ENCODE measurements around the gene PSME2. TPM values are rescaled to one million over a fixed set of nuclear protein-coding genes. Genes with fewer than 3 reads are reported as not detected.

PSME2 gene
- total and polyA plus RNA-seq, 10 of the 15 experiments (the other 5 are each of a cell fraction or from before 2014, with no cell fraction given): 510 to 3,542 (median 913) TPM

GRCh38 chr14:24121210-24121609 is 25.2 kb downstream of the PSME2 start:
- ATAC-seq (no peak), DNase-seq (ENCODE audit: low read depth, low spot score) (no peak), FAIRE-seq (no peak)
- Histone ChIP-seq H2AFZ (ENCODE audit: control insufficient read depth, low read depth, low read length) (no peak overlapping the region), H3K36me3 (ENCODE audit: control insufficient read depth in 2 of 2, insufficient read depth in 2 of 2, low read length in 1 of 2) (peaks cover 16 to 27% of the 10 kb centered on the region in 2 experiments), H3K4me1 (ENCODE audit: control insufficient read depth, insufficient read depth, low read length) (peaks cover 18% of the 10 kb centered on the region), H3K4me3 (no peak overlapping the region), H3K79me2 (ENCODE audit: control insufficient read depth, insufficient read depth, low read length) (peaks cover 5% of the 10 kb centered on the region), H3K4me2 (ENCODE audit: control insufficient read depth, insufficient read depth) (no peak overlapping the region), H3K27ac (ENCODE audit: control insufficient read depth, insufficient read depth) (no peak overlapping the region), H4K20me1 (ENCODE audit: control insufficient read depth, insufficient read depth) (no peaks in the 10 kb centered on the region), H3K9me3 (replicated peaks; ENCODE audit: control insufficient read depth, insufficient read depth, low read length) (no peaks in the 10 kb centered on the region), H3K27me3 (replicated peaks in 1 of 2; ENCODE audit: control insufficient read depth in 2 of 2, insufficient read depth in 2 of 2, low read length in 1 of 2) (no peaks in the 10 kb centered on the region), H3K9ac (ENCODE audit: control insufficient read depth, insufficient read depth, low read length) (no peak overlapping the region)
- SMC1A ChIA-PET (ENCODE audit: uncharacterized antibody, unreplicated experiment): no interaction called here
- TF ChIP-seq ETV6 (conservative IDR thresholded peaks at IDR 0.05 in 1 of 2, IDR thresholded peaks at IDR 0.05 in 1 of 2; ENCODE audit: borderline replicate concordance in 1 of 2, low read depth in 1 of 2) (no peak), NRF1 (conservative IDR thresholded peaks at IDR 0.05; ENCODE audit: low read depth, low read length) (no peak), BCL11A (IDR thresholded peaks at IDR 0.05; ENCODE audit: low read depth, low read length) (no peak), HSF1 (IDR thresholded peaks at IDR 0.05; ENCODE audit: low read depth, low read length) (no peak), PML (IDR thresholded peaks at IDR 0.05; ENCODE audit: low read length) (no peak), CREM (IDR thresholded peaks at IDR 0.05; ENCODE audit: low read depth) (no peak), STAT3 (IDR thresholded peaks at IDR 0.05; ENCODE audit: low read depth, low read length) (no peak), SUPT20H (IDR thresholded peaks at IDR 0.05; ENCODE audit: borderline replicate concordance, control insufficient read depth, low read depth, low read length) (no peak), NBN (IDR thresholded peaks at IDR 0.05) (no peak), FOXK2 (IDR thresholded peaks at IDR 0.05) (no peak), SREBF1 (IDR thresholded peaks at IDR 0.05; ENCODE audit: low read length) (no peak), EZH2 (IDR thresholded peaks at IDR 0.05; ENCODE audit: borderline replicate concordance, control insufficient read depth, low read depth, low read length) (no peak), MTA2 (IDR thresholded peaks at IDR 0.05; ENCODE audit: low read depth) (no peak)
- TF ChIP-seq, protein P1, sequence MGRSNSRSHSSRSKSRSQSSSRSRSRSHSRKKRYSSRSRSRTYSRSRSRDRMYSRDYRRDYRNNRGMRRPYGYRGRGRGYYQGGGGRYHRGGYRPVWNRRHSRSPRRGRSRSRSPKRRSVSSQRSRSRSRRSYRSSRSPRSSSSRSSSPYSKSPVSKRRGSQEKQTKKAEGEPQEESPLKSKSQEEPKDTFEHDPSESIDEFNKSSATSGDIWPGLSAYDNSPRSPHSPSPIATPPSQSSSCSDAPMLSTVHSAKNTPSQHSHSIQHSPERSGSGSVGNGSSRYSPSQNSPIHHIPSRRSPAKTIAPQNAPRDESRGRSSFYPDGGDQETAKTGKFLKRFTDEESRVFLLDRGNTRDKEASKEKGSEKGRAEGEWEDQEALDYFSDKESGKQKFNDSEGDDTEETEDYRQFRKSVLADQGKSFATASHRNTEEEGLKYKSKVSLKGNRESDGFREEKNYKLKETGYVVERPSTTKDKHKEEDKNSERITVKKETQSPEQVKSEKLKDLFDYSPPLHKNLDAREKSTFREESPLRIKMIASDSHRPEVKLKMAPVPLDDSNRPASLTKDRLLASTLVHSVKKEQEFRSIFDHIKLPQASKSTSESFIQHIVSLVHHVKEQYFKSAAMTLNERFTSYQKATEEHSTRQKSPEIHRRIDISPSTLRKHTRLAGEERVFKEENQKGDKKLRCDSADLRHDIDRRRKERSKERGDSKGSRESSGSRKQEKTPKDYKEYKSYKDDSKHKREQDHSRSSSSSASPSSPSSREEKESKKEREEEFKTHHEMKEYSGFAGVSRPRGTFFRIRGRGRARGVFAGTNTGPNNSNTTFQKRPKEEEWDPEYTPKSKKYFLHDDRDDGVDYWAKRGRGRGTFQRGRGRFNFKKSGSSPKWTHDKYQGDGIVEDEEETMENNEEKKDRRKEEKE (IDR thresholded peaks at IDR 0.05): no peak
- TF ChIP-seq, protein P2, sequence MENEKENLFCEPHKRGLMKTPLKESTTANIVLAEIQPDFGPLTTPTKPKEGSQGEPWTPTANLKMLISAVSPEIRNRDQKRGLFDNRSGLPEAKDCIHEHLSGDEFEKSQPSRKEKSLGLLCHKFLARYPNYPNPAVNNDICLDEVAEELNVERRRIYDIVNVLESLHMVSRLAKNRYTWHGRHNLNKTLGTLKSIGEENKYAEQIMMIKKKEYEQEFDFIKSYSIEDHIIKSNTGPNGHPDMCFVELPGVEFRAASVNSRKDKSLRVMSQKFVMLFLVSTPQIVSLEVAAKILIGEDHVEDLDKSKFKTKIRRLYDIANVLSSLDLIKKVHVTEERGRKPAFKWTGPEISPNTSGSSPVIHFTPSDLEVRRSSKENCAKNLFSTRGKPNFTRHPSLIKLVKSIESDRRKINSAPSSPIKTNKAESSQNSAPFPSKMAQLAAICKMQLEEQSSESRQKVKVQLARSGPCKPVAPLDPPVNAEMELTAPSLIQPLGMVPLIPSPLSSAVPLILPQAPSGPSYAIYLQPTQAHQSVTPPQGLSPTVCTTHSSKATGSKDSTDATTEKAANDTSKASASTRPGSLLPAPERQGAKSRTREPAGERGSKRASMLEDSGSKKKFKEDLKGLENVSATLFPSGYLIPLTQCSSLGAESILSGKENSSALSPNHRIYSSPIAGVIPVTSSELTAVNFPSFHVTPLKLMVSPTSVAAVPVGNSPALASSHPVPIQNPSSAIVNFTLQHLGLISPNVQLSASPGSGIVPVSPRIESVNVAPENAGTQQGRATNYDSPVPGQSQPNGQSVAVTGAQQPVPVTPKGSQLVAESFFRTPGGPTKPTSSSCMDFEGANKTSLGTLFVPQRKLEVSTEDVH (IDR thresholded peaks at IDR 0.05; ENCODE audit: low read depth, partially characterized antibody): no peak
- POLR2A ChIA-PET: interaction anchor here (1.5 to 17.1 kb wide), 2 partner anchors 15 kb away, joined by 3 to 276 read pairs; partner anchors contain the start of genes EMC9, FITM1 and PSME1
- WGBS (ENCODE audit: insufficient coverage, insufficient replicate concordance, low lambda C conversion rate, missing lambda C conversion rate): 97% methylated on average over 8 of the region's 8 CpGs
- intact Hi-C loops (cut with micrococcal nuclease; ENCODE audit: unreplicated experiment): no loop called here
- CTCF ChIA-PET: interaction anchor here (1.2 kb wide), 1 partner anchor 186 kb away, joined by 3 read pairs; the partner anchor contains the start of gene CIDEB
- in situ Hi-C loops (cut with MboI): loop anchor here (25.0 kb wide), 1 partner anchor 809 kb away; the partner anchor contains the start of genes BCL2L2, PABPN1 and PPP1R3E
- RAD21 ChIA-PET (ENCODE audit: unreplicated experiment): no interaction called here
- no TSS peak for BruUV-seq (replicated peaks)
